PC-3 (cell line): ENCODE measurements around the gene IL11.

Experiments used
- CTCF ChIP-seq: fragments of 300-600 bp; sonication (generic); conservative IDR thresholded peaks from 2 replicates; pipeline ENCODE4 v1.5.1; 2017; ENCODE audit warnings: antibody characterized with exemption, low read depth, mild to moderate bottlenecking, low read length
- EZH2 ChIP-seq: fragments of 300-600 bp; sonication (generic); IDR thresholded peaks from one replicate; pipeline ENCODE4 v1.6.1; 2017; ENCODE audit warnings: antibody characterized with exemption, mild to moderate bottlenecking, low read length; ENCODE audit not compliant: unreplicated experiment

GRCh38 chr19:55377356-55378131, 7.3 kb upstream of the IL11 start:
- TF ChIP-seq EZH2, result no peak
- TF ChIP-seq CTCF, result no peak
